Activated CD8-positive, alpha-beta memory T cell treated with anti-CD3 and anti-CD28 coated beads, Interleukin-2, amount 50 U/mL, for 4 hours (primary cell): ENCODE data around the gene RAPGEF3.

Experiments used
- DNase-seq: peaks from one replicate; pipeline ENCODE4 v3.0.0-alpha.2; 2020

The RAPGEF3 gene, protein sequence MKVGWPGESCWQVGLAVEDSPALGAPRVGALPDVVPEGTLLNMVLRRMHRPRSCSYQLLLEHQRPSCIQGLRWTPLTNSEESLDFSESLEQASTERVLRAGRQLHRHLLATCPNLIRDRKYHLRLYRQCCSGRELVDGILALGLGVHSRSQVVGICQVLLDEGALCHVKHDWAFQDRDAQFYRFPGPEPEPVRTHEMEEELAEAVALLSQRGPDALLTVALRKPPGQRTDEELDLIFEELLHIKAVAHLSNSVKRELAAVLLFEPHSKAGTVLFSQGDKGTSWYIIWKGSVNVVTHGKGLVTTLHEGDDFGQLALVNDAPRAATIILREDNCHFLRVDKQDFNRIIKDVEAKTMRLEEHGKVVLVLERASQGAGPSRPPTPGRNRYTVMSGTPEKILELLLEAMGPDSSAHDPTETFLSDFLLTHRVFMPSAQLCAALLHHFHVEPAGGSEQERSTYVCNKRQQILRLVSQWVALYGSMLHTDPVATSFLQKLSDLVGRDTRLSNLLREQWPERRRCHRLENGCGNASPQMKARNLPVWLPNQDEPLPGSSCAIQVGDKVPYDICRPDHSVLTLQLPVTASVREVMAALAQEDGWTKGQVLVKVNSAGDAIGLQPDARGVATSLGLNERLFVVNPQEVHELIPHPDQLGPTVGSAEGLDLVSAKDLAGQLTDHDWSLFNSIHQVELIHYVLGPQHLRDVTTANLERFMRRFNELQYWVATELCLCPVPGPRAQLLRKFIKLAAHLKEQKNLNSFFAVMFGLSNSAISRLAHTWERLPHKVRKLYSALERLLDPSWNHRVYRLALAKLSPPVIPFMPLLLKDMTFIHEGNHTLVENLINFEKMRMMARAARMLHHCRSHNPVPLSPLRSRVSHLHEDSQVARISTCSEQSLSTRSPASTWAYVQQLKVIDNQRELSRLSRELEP

DNA sequence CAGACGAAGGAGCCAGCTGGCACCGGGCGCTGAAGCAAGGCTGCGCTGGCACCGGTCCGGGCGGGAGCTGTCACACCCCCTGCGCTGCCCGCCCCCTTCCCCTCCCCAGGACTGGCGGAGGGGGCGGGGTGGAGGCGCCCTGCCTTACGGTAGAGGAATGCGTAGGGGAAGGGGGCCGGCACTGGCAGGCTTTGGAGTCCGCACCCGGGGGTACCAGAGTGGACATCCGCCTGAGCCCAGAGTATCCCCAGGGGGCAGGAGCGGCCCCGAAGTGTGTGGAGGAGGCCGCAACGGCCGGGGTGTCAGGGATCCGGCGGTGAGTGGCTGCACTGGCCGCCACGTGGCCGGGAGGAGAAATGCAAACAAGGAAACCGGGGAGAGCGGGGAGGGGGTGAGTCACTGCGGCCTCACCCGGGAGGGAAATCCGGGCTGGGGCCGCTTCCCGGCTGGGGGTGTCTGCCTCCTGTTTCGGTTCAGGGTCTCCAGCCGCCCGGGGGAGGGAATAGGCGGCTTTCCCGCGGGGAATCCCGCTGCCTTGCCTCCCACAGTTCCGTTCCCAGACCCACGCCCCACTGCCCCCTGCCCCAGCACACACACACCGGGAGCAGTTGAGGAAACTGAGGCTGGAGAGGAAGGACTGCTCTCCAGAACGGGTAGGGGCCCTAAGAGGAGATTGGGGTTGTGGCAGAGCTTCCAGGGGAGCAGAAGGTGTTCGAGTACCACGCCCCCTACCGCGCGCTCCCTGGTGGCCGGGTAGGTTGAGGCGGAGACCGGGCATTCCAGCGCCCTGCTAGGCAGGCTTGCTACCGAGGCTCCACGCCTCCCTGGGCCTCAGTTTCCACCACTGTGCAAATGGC lies at the start of gene RAPGEF3:
RAPGEF3 (minus strand) TSS at position 47 of the 857 bp plus-strand sequence. CDS start 324 bp downstream, outside the sequence.
- peak; percentile 74 for DNase-seq

DNA sequence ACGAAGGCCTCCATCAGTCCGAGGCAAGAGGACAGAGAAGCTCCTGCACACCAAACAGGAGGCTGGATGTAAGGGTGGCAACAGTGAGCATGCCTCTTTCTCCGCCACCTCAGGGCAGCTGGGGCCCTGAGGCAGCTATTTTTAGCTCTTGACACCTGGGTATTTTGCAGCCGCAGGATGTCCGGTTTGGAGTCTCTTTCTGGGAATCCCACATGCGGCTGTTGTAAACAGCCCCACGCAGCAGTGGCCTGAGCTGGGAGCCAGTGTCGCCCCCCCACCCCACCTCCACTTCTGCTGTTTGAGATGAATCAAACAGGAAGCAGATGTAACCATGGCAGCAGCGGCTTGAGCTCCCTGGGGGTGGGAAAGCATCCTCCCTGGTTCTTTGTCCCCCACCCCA lies 49.4 kb upstream of the RAPGEF3 start:
- peak; percentile 78 for DNase-seq

DNA sequence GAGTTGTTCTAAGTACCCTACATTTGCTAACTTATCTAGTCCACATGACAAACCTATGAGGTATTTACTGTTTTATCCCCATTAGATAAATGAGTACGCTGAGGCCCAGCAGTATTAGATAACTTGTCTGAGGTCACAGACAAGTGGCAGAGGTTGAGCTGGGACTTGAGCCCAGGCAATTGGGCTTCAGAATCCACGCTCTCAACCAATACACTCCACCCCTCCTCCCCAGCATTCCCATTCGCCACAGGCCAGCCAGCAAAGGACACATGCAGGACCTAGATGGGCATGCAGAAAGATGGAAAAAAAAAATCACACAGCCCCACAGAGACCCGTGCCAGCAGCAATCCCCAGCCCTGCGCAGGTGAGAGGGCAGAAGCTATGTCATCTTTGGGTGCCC lies 48.7 kb upstream of the RAPGEF3 start:
- DNase-seq = no peak

DNA sequence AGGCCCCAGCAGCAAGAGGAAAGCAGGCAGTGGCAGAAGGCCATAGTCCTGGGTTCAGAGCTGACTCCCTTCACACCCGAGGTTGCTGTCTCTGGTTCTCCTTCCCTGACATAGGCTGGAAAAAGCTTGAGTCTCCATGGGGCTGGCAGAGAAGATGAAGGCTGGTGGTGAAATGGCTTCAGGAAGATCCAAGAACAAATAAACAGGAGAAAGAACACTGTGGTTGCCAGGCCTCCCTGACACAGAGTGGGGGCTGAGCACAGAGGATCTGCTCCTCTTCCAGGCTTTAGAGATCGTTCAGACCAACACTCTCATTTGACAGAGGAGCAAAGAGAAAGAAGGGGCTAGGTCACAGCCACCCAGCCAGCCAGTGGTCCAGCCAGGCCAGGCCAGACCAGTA lies 46.7 kb upstream of the RAPGEF3 start:
- DNase-seq = no peak

DNA sequence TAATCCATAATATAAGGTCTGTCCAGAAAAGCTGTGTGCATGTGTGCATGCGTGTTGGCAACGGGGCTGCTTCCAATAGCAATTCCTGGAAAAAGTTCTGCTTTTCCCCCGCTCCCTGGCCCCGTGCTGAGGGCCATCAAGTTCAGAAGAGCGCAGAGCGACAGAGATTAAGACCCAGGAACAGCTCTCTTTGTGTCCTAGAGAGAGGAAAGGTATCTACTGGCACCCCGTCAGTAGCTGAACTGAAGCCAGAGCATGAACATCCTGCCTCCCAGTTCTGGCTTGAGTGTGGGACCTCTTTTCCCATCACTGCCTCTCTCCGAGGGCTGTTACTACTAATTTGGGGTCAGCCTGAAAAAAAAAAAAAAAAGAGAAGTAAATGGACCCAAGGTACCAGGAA lies 45.5 kb upstream of the RAPGEF3 start:
- no peak for DNase-seq

DNA sequence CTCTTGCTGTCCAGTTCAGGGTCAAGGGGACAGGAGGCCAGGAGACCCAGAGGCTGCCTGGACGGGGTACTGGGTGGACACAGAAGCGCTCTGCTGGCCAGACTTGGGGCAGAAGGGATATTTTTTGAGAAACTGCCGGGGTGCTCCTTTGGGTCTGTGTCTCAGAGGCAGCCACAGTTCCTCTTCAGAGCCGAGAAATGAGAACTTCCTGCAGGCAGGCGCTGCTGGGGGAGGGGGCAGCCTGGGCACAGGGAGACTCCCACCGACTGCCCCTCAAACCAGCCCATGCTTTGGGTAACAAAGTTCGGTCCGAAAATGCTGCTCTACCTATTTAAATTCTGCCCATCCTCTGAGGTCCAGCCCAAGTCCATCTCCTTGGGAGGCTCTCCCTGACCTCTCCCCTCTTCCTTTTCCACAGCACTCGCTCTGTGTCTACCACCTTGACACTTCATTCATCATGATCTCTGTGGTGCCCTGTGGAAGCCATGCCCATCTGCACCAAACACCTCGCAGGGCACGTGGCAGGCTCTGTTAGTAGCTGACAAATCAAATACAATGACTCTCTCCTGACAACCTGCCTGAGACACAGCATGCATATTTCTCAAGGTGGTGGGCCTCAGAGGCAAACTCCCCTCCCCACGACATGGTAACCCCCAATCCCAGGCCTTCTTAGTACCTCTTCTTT lies 44.7 kb upstream of the RAPGEF3 start:
- DNase-seq = no peak

DNA sequence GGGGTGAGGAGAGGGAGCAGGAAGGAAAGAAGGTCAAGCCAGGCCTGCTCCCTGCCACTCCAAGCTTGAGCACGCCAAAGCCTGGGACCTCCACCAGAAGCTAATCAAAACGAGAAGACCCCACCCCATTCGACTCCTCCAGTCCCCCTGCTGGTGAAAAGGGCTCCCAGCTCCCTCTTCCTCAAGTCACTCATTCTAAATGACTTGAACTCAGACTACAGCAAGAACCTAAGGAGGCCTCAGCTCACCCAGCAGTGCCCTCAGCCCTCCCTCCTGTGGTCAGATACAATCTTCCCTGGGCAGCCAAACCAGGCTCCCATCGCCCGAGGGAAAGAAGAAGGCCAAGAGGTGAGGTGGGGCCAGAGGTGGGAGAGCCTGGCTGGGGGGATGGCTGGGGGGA lies 43.6 kb upstream of the RAPGEF3 start:
- no peak for DNase-seq

DNA sequence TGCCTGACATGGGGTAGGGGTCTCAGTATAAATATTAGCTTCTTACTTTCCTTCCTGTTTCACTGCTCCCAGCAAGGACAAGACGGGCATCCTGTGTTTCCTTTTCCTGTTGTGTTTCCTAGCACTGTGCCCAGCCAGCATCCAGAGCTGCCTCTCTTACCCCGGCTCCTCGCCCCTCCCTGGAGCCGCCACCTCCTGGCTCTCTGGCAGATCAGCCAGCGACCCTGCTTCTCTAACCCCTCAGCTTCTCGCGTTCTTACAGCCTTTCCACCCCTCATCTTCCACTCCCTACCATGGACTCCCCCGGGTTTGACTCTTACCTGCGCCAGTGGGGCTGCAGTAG lies 43.2 kb upstream of the RAPGEF3 start:
- no peak for DNase-seq

DNA sequence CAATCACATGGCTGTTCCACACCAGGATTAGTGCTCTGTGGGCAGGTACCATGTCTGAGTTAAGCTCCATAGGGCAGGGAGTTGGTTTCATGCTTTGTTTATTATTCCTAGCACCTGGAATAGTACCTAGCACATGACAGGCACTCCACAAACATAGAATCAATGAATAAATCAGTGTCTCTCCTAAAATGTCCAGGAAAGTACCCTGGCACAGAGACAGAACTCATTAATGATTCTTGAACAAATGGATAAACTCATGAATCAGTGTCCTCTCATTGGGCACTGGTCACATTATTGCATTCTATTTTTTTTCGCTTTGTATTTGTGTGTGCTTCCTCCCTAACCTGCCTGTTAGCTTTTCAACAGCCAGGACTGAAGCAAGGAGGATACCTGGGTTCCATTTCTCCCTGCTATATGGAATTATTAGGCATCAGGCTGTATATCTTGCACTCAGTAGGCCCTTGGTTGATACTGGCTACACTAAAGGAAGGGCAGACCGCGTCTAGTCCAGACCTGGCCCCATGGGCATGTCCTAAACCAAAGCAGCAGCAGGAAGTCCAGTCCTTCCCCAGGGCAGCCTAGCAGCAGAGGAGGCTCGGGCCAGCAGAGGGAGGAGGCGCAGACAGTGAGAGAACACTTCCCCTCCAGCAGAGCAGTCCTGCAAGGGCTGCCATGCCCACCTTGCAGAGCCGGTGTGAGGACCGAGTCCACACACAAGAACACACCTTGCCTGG lies 42.7 kb upstream of the RAPGEF3 start:
- DNase-seq = no peak

DNA sequence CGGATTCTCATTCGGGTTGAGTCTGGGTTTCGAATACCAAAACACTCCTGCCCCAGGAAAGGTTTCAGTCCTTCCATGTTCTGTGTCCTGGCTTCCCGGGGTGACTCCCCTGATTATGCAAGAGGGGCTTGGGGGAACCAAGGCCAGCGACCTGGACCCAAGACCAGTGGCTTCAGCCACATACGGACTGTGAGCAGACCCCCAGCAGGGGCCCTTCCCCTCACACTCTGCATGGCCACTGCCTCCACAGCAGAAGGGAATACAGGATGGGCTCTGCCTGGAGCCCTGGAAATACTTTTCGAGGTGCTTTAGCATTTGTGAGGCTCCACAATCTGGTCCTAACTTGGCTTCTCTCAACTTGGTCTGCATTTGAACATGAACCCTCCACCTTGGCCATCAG lies 41.9 kb upstream of the RAPGEF3 start:
- no peak for DNase-seq

DNA sequence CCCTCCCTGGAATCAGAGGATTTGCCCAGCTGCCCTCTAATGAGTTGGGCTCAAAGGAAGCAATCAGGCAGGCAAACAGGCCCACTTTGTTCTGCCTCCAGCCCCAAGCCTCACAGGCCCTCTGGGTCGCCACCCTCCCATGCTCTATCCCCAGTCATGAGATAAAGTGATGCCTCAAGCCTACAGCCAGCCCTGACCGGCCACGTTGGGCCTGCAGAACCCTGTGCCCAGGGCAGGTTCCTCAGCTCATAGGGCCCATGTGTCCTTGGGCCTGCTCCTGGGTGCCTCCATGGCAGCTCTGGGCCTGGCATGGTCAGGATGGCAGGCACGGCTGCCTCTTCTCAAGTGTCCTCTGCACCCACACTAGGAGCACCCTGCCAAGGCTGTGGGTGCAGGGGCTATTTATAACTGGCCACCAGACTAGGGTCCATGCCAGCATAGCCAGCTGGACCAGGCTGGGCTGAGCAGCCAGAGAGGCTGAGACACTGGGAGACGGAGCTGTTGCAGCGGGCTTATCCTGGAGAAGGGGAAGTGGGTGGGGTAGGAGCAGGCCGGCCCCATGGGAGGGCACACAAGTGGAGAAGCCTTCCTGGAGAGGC lies 40.8 kb upstream of the RAPGEF3 start:
- DNase-seq = no peak

DNA sequence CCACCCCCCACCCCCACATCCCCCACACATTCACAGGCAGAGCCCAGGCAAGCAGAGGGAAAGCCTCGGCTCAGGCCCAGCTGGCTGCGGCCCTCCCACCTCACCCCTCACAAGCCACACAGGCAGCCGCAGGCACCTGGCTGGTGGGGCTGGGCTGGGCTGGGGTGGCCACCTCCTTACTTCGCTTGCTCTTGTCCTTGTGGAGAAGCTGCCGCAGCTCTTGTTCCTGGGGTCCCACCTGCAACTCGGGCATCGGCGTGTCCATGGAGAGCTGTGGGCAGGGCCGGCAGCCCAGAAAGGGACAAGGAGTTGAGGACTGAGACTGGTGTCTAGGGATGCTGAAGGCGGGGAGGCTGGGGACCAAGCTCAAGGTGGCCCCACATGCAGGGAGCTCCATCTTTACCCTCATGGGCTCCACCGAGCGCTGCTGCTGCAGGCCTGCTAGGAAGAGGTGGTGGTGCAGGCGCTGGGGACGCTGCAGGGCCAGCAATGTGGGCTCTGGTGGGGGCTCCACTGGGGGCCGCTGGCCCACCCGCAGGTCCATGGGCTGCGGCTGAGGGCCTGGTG lies 39.8 kb upstream of the RAPGEF3 start:
- no peak for DNase-seq

DNA sequence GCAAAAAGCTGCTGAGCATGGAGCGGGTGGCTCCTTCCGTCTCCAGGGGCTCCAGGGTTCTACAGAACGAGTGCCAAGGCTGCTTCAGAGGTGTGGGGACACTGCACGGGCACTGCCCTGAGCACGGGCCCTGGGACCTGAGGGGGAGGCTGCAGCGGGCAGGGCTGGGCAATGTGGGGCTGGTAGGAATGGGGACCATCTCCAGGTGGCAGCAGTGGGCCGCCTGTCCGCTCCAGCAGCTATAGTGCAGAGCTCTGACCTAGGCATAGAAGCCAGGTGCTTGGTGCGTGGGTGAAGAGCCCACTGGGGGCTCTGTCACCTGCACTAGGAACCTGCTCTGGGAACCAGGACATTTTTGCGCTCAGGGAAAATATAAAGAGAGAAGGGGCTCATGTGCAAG lies 38.8 kb upstream of the RAPGEF3 start:
- DNase-seq = peak; percentile 64

DNA sequence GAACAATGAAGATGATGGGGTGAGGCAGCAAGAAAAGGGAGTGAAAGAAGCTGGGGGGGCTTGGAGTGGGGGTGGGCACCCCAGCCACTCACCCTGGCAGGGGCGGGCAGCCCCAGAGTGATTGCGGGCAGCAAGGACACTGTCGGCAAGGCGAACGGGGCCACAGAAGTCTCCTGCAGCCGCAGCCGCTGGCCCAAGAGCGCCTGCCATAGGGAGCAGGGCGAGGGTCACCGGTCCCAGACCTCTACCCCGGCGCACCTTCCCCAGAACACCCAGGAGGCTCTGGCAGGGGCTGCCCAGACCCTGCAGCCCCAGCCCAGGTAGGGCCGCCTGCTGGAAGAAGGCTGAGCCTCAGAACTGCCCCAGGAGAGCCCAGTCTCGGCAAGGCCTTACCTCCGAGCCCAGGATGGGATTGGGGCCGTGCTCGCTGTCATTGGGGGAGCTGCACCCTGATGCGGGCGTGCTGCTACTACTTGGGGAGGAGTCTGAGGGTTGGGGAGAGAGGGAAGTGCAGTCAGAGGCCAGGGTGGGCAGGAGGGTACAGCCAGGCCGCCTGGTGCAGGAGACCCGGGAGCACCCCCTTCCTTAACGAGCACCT lies 37.2 kb upstream of the RAPGEF3 start:
- no peak for DNase-seq

DNA sequence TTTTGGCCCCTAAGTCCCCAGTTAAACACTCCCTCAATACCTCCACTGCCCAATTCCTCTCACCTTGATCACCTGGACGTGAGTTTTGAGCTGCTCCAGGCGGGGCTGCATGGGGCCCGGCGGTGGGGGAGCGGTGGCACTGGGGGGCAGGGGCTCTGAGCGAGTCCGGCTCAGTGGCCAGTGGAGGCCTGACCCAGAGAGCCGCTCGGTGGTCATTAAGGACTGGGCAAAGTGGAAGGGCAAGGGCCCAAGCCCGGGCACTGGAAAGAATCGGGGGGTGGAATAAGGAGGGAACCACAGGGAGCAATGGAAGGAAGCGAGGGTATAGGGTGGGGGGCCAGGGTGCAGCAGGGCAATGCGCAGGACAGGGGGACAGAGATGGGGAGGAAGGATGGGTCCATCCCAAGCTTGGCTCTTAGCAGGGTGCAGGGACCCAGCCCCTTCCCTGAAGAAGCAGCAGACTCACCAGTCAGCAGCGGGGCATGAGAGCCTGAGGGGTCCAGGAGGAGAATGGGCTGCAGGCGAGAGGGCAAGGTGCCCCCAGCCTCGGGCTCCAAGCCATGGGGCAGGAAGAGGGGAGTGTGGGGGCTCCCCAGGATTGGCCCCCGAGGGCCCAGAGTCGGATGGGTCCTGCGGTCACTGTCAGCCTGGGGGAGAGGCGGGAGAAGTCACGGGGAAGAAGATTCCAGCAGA lies 36.6 kb upstream of the RAPGEF3 start:
- no peak for DNase-seq

DNA sequence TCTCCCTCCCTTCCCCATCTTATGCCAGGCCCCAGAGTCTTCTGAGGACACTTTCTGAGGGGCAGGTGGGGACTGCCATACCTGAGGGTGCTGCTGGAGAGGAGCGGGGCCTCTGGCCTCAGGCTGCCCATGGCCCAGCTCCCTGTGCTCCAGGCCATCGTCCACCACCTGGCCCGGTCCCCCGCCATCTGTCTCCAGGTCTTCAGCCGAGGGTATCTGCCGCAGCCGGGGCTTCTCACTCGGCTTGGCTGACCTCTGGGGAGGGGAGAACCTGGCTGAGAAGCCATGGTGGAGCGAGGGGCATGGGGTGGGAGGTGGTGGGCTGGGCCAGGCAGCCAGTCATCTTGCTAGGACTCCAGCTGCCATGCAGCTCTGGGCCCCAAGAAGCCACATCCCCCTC lies 36.0 kb upstream of the RAPGEF3 start:
- DNase-seq = no peak

DNA sequence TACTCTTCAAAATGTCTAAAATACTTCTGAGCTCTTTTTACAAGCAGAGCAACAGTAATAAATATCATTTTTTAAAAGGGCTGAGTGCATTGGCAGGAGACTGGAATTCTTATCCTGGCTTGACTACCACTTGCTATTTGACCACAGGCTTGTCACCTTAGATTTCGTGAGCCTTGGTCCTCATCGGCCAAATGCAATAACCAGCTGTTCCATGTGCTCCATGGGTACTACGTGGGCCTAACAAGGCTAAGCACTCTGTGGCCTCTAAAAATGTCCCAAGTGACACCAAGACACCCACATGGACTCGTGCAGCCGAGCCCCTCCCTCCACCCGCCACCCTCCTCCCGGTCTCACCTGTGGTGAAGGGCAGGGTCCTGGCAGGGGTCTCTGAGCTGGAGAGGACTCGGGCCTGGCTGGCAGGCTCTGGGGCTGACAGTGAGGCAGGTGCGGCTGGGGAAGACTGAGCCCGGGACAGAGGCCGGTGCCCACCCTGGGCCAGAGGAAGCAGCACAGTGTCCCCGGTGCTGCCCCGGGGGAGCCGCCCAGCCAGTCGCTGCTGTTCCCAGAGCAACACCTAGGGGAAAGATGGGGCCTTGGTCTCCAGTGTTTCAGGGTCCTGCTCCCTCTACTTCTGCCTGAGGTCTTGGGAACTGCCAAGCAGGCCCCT lies 34.5 kb upstream of the RAPGEF3 start:
- no peak for DNase-seq

DNA sequence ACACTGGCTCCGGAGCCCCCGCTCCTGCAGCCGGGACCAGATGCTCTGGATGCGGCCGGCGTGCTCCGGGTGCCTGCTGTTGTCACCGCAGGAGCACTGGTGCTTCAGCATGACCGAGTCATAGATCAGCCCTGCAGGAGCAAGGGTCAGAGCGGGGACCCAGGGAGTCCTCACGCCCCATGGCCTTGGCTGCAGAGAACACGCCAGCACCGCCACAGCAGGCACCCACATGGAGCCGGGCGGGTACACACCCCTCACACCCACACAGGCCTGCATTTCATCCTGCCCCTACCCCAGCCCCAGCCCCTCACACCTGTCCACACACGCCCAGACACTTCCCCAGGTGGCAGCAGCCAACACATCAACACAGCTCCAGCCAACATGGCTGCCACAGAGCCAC lies 33.2 kb upstream of the RAPGEF3 start:
- no peak for DNase-seq

DNA sequence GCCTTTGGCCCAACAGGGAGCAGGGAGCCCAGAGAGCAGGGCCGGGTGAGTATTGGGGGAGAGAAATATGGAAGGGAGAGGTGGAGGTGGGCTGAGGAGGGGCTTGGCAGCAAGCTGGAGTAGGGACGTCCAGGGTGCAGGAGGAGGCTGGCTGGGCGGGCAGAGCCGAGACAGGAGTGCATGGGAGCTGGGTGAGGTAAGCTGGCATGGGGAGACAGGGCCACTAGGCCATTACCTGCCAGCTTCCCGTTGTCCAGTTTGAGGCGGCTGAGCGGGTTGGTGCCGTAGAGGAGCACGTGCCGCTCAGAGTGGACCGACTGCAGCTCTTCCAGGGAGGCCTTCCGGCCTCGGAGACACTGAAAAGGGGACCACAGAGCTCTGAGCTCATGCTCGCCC lies 32.7 kb upstream of the RAPGEF3 start:
- DNase-seq = no peak
